Measurements from ENCODE around the gene CCDC148.

DNA sequence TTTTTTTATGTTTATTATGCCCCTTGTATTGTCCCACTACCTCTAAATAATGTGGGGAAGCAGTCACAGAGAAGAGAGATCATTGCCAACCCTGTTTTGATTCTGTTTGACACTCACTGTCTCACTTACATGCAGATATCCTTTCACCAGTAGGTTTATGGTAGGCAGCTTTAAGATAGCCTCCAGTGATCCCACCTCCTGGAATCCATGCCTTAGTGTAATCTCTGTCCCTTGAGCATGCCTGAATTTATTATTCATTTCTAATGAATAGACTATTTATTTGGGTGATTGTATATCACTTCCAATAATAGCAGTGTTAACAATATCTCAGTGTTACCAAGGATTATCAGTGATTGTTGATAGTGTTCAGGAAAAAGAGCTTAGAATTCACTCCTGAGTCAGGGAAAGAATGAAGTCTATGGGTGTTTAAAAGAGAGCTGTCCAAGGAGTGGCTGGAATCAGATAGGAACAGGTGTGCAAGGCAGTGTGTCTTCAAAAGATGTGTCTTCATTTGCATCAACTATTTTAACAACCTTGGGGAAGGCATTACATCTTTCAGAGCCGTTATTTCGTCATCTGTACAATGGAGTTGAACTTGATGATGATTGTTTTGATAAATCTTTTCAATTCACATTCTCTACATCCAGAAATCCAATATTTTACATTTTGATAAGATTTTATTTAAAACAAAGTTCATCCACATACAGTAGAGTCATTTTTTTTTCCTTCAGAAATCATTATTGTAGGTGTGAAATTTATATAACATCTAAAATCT, 32.1 kb upstream of the CCDC148 start:
- no peak for TF ChIP-seq POLR2A (IDR thresholded peaks at IDR 0.05; ENCODE audit: low read length)
- no peak for TF ChIP-seq GATA1 (IDR thresholded peaks at IDR 0.05; ENCODE audit: low read depth, low read length)

Data from erythroblast (primary cell).